GM19023 (cell line): ENCODE results near the gene APOH.

Experiments used
- ATAC-seq: cut with Tn5 transposase; IDR thresholded peaks from one replicate; pipeline ENCODE4 v1.9.1; 2021; ENCODE audit warnings: mild to moderate bottlenecking, moderate library complexity; ENCODE audit not compliant: unreplicated experiment

APOH gene

DNA sequence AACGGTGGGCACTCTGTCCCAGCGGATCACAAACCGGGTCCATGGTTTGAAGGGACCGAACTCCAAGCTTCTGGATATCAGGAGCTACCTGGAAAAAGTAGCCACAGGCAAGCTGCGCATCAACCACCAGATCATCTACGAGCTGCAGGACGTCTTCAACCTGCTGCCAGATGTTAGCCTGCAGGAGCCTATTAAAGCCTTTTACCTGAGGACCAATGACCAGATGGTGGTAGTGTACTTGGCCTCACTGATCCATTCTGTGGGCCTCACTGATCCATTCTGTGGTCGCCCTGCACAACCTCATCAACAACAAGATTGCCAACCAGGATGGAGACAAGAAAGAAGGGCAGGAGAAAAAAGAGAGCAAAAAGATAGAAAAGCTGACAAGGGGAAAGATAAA is 31.0 kb downstream of the APOH start:
- ATAC-seq = no peak

GRCh38 chr17:66192378-66192687 is 36.9 kb downstream of the APOH start:
- no peak for ATAC-seq

DNA sequence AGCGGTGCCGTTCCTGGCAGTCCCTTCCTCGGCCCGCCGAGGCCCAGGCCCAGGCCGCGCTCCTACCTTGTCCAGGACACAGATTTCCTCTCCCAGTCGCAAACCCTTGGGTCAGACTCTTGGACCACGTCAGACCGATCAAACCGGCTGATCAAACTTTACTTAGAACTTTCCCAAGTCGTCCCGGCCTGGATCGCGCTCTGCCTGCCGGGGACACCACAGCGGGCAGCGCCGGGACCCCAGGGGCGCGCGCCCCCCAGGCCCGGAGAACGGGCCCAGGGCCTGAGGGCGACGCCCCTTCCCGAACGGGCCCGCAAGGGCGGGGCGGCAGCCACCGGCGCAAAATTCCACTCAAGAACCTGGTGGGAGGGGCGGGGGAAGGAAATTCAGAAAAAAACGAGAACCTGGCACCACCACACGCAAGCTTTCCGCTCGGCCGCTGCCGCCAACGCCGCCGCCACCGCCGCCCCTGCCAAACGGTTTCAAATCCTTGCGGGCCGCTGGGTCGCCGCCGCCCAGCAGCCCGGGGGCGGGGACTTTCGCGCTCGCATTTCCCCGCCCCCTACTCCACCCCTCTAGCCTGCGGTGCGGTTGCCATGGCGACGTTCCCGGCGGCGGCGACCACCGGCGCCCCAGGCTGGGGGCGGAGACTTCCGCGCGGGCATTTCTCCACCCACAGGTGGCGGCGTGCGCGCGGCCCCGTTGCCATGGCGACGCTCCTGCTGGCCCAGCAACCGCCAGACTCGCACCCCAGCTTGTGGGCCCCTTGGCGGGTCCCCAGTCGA is 37.4 kb downstream of the APOH start, which contains the start of gene CEP112:
TSS of gene CEP112 (minus strand) at position 541 of the 785 bp plus-strand sequence.
- ATAC-seq = peak; percentile 72

DNA sequence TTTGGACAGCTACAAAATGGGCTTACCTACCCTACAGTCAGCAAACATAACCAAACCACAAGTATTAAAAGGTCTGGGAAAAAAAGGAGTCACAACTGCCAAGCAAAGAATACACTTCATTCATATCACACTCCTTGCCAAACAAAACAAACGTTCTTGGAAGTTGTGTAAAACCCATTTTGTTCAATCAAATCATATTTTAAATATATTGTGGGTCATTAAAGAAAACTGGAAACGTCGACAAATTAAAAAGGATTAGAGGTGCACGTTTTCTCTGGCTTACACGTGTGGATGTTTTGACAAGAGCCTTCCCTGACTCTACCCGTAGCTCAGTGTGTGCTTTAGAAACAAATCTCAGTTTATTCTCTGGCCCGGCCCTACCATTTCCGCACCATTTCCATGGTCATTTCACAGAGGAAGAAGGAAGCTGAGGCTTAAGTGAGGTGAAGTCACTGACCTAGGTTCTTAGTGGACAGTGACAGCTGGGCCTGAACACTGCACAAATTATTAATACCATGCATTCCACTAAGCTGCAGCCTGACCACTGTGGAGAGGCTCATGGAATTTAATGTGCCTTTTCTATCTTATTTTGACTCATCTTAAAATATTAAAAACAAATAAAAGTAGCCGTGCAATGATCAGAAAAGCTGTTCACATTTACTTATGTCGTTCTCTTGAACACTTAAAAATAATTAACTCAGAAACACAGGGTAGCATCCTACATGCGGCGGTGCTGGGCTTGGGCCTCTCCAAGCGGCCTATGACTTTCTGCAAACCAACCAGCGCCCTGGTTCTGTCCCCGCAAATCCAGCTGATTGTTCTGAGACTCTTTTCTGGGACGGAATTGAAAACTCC is 38.2 kb downstream of the APOH start:
- no peak for ATAC-seq

DNA sequence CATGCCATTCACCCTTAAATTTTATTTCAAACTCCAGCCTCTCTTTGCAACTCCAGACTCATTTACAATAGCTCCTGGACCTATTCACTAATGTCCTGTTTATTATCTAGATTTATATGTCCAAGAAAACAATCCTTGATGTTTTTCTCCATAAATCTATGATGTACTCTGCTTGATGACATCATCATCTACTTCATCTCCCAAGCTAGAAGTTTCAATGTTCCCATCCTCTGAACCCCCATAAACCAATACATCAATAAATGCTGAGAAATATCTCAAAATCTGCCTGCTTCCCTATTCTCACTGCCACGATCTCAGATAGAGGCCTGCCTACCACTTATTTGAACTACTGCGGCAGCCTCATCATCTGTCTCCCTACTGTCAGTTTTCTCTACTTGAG is 41.5 kb downstream of the APOH start:
- ATAC-seq = no peak

DNA sequence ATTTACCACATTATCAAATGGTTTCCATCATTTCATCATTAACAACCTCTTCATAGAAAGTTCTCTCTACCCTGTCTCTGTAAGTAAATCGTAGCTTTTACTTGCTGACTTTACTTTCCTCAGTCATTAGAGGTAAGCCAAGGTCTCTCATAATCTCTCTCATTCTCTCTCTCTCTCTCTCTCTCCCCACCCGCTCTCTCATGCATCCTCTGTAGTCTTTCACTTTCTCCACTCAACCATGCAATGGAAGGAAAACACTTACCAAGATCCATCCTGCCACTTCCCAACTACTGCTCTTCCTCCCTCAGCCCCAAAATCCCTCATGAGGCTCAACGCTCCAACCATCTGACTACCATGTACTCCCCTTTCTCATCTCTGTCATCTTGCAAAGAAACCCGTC is 43.4 kb downstream of the APOH start:
- no peak for ATAC-seq

DNA sequence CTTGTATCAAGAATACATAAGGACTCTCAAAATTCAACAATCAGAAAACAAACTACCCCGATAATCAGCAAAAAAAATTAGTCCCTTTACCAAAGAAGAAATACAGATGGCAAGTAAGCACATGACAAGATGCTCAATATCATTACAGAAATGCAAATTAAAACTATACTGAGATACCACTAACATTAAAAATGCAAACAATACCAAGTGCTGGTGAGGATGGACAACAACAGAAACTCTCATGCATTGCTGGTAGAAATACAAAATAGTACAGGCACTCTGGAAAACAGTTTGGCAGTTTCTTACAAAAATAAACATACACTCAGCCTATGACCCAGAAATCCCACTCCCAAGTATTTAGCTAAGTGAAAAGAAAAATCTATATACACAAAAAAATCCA is 44.8 kb downstream of the APOH start:
- ATAC-seq = no peak

GRCh38 chr17:66183529-66183928 is 45.7 kb downstream of the APOH start:
- no peak for ATAC-seq

- no peak for ATAC-seq
These were observed 50.6 kb downstream of the APOH start for GRCh38 chr17:66178642-66179041.

GRCh38 chr17:66177048-66177447 is 52.2 kb downstream of the APOH start:
- ATAC-seq = no peak

DNA sequence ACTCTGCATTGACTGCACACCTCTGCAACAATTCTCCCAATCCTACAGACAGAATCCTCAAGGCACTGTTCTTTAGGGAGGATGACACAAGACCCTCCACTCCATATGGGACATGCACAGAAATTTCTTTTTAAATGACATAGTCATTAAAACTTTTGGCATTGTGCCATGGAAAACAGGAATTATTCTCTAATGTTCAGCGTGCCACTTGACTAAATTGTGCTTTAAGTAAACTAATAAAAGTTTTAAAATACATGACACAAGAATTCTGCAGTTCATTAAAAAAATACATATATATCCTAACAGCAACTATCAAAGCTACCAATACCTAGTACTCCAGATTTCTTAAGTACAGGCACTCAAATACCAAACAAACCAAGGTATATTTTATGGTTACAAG is 53.3 kb downstream of the APOH start:
- ATAC-seq = no peak

DNA sequence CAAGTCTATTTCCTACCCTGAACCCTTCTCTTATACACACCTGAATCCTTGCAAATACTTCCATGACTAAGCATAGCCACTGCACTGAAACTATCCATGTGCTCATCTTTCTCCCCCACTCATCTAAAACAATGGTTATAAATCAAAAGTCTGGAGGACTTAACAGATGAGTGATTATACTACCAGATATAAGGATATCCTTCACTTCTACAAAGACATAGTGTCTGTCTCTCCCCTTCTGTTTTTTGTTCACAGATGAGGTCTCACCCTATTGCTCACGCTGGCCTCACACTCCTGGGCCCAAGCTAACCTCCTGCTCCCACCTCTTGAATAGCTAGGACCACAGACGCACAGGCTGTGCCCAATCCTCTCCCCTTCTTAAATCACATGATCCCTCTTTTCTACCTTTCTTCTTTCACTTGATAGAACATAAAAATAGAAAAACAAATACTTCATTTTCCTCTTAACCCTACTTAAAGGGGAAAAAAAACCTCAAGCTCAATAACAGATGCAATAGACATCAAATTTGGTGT is 56.5 kb downstream of the APOH start:
- ATAC-seq = no peak

DNA sequence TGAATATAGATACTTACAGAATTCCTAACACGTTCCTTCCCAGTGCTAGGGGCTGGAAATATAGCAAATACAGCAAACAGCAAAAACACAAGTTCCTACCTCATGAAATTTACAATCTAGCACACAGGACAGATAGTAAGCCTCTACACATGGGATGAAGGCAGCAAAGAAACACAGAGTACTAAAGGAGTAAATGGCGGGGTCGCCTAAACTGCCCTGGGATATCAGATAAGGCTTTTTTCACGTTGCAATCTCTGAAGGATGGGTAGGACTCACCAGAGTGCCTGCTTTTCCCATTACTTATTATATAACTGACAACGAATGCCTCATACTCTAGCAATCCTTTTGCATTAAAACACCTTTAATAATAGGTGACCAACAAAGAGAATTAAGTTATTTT is 57.1 kb downstream of the APOH start:
- no peak for ATAC-seq

- no peak for ATAC-seq
These were observed 57.5 kb downstream of the APOH start for GRCh38 chr17:66171692-66172091.

GRCh38 chr17:66171172-66171571 is 58.0 kb downstream of the APOH start:
- no peak for ATAC-seq

DNA sequence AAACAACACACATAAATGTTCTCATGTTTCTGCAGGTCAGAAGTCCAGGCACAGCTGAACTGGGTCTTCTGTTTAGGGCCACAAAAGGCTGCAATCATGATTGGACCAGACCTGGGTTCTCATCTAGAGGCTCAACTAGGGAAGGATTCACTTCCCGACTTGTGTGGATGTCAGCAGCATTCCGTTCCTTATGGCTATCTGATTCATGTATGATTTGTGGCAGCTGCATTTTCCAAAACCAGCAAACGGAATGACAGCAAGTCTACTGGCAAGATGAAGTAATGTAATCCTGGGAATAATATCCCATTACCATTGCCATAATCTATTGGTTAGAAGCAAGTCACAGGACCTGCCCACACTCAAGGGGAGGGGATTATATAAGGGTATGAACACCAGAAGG is 59.4 kb downstream of the APOH start:
- ATAC-seq = no peak

- no peak for ATAC-seq
These were observed 61.9 kb downstream of the APOH start for GRCh38 chr17:66167189-66167815.

GRCh38 chr17:66165537-66166123 is 63.6 kb downstream of the APOH start:
- no peak for ATAC-seq
